DOHH2 (cell line): ENCODE data around the gene RBM33.

Experiments used
- CTCF ChIP-seq: fragments of 200-600 bp; sonication (generic); IDR thresholded peaks from one replicate; pipeline ENCODE4 v1.5.1; 2014; ENCODE audit warnings: antibody characterized with exemption, mild to moderate bottlenecking, low read depth, low read length; ENCODE audit not compliant: poor library complexity, severe bottlenecking
- EZH2phosphoT487 ChIP-seq: fragments of 200-600 bp; sonication (generic); IDR thresholded peaks from 2 replicates; pipeline ENCODE4 v1.6.1; 2017; ENCODE audit warnings: borderline replicate concordance, mild to moderate bottlenecking, antibody characterized with exemption, low read length, moderate library complexity, mixed read lengths

GRCh38 chr7:155701972-155702544 lies 57.6 kb downstream of the RBM33 start:
- TF ChIP-seq CTCF (no peak), EZH2phosphoT487 (no peak)
